IgD-negative memory B cell (primary cell): ENCODE data around the gene AKR1E2. TPM values are rescaled to one million over a fixed set of nuclear protein-coding genes. Genes with fewer than 3 reads are reported as not detected.

Source experiments
- H3K27ac Mint-ChIP-seq, 3 donors: one replicate each; pipeline ENCODE4 v1.8.0; 2020 to 2022; ENCODE audit warnings: mild to moderate bottlenecking in 3 of 3, mixed read lengths in 3 of 3, moderate library complexity in 1 of 3
- H3K27me3 Mint-ChIP-seq: one replicate; pipeline ENCODE4 v1.8.0; 2021; ENCODE audit warnings: mixed read lengths
- H3K36me3 Mint-ChIP-seq: one replicate; pipeline ENCODE4 v1.8.0; 2020; ENCODE audit warnings: mild to moderate bottlenecking, mixed read lengths
- H3K4me1 Mint-ChIP-seq, 3 donors: one replicate each; pipeline ENCODE4 v1.8.0; 2020 to 2022; ENCODE audit warnings: mixed read lengths in 3 of 3, mild to moderate bottlenecking in 1 of 3
- H3K4me3 Mint-ChIP-seq, 4 donors: one replicate each; pipeline ENCODE4 v1.8.0; 2020 to 2022; ENCODE audit warnings: mild to moderate bottlenecking in 4 of 4, mixed read lengths in 4 of 4, moderate library complexity in 3 of 4
- H3K9me3 Mint-ChIP-seq, 3 donors: one replicate each; pipeline ENCODE4 v1.8.0; 2020 to 2021; ENCODE audit warnings: mixed read lengths in 3 of 3, mild to moderate bottlenecking in 1 of 3
- polyA plus RNA-seq: library from polyadenylated mRNA; unstranded; fragments of 300-500 nt; fragmentation: Illumina TruSeq; gene quantifications from one replicate; pipeline ENCODE4 v1.2.3, GENCODE V29; 2021

Gene AKR1E2
- not detected for polyA plus RNA-seq

DNA sequence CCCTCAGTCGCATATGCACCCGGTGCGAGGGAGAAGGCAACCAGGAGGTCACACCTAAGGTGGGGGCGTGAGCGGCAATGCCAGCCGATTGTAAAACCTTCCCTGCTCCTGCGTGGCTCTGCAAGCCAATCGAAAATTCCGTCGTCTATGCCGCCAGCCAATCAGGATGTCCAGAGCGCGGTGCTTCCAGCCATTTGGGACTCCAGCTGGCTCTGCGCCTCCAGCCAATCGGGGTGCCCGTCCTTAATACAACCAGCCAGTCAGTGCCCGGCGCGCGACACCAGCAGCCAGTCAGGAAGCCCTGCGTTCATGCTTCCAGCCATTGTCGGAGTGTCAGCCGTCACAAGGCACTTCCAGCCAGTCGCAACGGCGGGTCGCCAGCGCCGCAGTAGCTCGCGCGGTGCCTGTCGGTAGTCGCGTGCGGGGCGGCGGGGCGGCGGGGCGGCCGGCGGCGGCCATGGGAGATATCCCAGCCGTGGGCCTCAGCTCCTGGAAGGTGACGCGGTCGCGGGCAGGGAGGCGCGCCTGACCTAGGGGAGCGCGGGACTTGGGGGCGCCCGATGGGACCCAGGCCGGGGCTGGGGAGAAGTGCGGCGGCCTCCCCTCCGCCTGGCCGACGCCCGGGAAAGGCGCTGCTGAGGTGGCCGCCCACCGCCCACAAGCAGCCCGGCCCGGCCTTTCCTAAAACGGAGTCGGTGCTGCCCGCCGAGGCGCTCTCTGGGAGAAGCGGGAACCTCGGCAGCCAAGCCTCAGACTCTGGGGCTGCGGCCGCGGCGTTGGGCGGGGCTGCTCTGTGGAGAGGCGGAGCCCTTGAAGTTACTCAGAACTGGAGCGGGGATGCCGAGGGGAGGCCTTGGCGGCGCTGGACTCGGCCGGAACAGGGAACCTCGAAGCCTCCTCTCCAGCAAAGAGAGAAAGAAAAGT, at the start of gene AKR1E2:
Gene AKR1E2 (plus strand): TSS at position 340 of the 924 bp plus-strand sequence. CDS start 118 bp downstream, at position 458.
- Mint-ChIP-seq H3K27ac (peak within 1 kb of the TSS in 1 of 3 donors; percentile 65), H3K4me1 (no peaks in the 10 kb centered on the region)

DNA sequence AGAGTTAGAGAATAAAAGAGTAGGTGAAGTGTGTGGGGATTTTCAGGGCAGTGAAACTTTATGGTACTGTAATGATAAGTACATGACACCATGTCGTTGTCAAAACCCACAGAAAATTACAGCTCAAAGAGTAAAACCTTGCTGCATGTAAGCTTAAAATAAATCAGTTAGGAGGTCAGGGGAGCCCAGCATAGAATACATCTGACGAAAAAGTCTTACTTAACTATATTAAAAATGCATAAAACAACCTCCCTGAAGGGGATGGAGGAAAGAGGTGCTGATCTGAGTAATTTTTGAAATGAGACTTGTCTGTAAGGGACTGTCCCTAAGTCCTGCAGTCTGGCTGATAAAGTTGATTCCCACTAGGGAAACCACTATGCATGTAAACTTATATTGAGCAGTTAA, 49.8 kb upstream of the AKR1E2 start:
- Mint-ChIP-seq H3K36me3 (no peaks in the 10 kb centered on the region), H3K4me1 (no peaks in the 10 kb centered on the region), H3K4me3 (no peak overlapping the region), H3K9me3 (no peaks in the 10 kb centered on the region), H3K27ac (no peak overlapping the region), H3K27me3 (peaks cover 5% of the 10 kb centered on the region)

More for the DNA sequence above, at the start of gene AKR1E2:
- peaks cover 0 to 4% (median 0%) of the 10 kb centered on the region in 3 donors for H3K9me3 Mint-ChIP-seq
- no peaks in the 10 kb centered on the region for H3K36me3 Mint-ChIP-seq
- peaks cover 56% of the 10 kb centered on the region for H3K27me3 Mint-ChIP-seq
- H3K4me3 Mint-ChIP-seq = peak within 1 kb of the TSS in 2 of 4 donors; percentile 31 to 56

GRCh38 chr10:4778761-4779160, 47.2 kb upstream of the AKR1E2 start:
- Mint-ChIP-seq H3K36me3 (no peaks in the 10 kb centered on the region), H3K27ac (no peak overlapping the region), H3K27me3 (peaks cover 3% of the 10 kb centered on the region), H3K4me3 (no peak overlapping the region), H3K4me1 (no peaks in the 10 kb centered on the region), H3K9me3 (no peaks in the 10 kb centered on the region)

GRCh38 chr10:4780091-4780490, 45.9 kb upstream of the AKR1E2 start:
- no peak overlapping the region for H3K4me3 Mint-ChIP-seq
- H3K27me3 Mint-ChIP-seq = peaks cover 3% of the 10 kb centered on the region
- no peaks in the 10 kb centered on the region for H3K9me3 Mint-ChIP-seq
- H3K27ac Mint-ChIP-seq = no peak overlapping the region
- no peaks in the 10 kb centered on the region for H3K4me1 Mint-ChIP-seq
- H3K36me3 Mint-ChIP-seq = no peaks in the 10 kb centered on the region

DNA sequence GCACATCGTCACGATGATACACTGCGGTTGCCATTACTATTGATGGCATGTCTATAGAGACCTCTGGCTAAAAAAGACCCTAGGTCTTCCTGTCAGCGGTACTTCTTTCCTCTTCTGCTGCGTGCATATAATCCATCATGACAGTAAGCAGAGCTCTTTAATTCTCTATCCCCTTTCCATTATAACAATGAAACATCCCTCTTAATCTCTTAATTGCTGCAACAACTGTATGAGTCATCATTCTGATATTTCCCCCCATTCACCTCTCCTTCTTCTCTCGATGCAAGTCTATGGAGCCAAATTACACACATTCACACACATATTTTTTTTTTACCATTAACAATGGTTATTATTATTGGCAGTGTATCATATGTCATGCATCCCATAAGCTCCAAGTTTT, 45.2 kb upstream of the AKR1E2 start:
- H3K9me3 Mint-ChIP-seq = no peaks in the 10 kb centered on the region
- H3K4me1 Mint-ChIP-seq = no peaks in the 10 kb centered on the region
- peaks cover 3% of the 10 kb centered on the region for H3K27me3 Mint-ChIP-seq
- H3K27ac Mint-ChIP-seq = no peak overlapping the region
- no peak overlapping the region for H3K4me3 Mint-ChIP-seq
- H3K36me3 Mint-ChIP-seq = no peaks in the 10 kb centered on the region

- Mint-ChIP-seq H3K9me3 (no peaks in the 10 kb centered on the region), H3K4me1 (no peaks in the 10 kb centered on the region), H3K27me3 (peaks cover 5% of the 10 kb centered on the region), H3K4me3 (no peak overlapping the region), H3K27ac (no peak overlapping the region), H3K36me3 (no peaks in the 10 kb centered on the region)
These were observed 44.1 kb upstream of the AKR1E2 start for GRCh38 chr10:4781955-4782354.

DNA sequence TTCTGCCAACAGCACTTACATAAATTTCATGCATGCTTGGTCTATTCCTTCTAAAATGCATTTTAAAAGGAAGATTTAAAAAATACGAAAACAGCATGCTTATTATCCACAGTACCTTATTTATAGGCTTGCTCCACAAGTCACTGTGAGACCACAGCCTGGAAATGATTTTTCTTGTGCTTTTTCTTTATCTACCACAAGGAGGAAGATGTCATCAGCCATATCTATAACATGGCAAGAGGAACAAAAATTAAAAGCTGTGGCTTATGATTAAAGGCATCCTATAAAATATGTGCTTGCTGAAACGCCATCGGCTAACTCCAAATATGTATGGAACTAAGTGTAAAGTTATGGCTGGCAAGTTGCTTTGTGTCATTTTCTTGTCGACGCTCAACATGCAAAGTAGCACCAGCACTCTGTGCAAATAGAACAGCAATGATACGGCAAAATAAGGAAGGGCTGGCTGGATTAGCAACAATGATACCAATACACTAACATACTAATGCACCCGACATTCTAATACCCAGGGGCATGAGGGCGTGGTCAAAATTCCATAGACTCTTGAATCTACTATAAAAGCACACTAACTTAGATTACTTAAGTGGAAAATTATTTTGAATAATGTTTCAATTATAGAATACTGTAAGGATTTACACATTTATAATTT, 41.2 kb upstream of the AKR1E2 start:
- H3K9me3 Mint-ChIP-seq = no peaks in the 10 kb centered on the region
- no peaks in the 10 kb centered on the region for H3K4me1 Mint-ChIP-seq
- H3K36me3 Mint-ChIP-seq = no peaks in the 10 kb centered on the region
- H3K4me3 Mint-ChIP-seq = no peak overlapping the region
- no peak overlapping the region for H3K27ac Mint-ChIP-seq
- H3K27me3 Mint-ChIP-seq = peaks cover 5% of the 10 kb centered on the region

GRCh38 chr10:4786043-4786839, 39.8 kb upstream of the AKR1E2 start:
- no peaks in the 10 kb centered on the region for H3K4me1 Mint-ChIP-seq
- H3K9me3 Mint-ChIP-seq = no peaks in the 10 kb centered on the region
- peaks cover 5% of the 10 kb centered on the region for H3K27me3 Mint-ChIP-seq
- no peaks in the 10 kb centered on the region for H3K36me3 Mint-ChIP-seq
- H3K27ac Mint-ChIP-seq = no peak overlapping the region
- no peak overlapping the region for H3K4me3 Mint-ChIP-seq

DNA sequence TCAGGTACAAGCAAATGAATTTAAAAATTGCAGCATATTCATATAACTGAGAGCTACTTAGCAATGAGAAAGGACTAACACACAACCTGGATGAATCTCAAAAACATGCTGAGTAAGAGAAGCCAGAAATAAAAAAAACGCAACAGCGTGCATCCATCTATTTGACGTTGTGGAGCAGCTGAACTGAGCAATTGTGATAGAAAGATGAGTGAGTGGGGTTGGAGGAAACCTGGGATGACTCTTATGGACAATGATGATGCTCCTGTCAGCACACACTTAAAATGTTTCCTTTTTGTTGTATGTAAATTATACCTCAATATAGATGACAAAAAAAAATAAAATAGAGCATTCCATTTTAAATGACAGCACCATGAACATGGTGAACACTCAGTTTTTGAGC, 36.0 kb upstream of the AKR1E2 start:
- Mint-ChIP-seq H3K36me3 (no peaks in the 10 kb centered on the region), H3K4me1 (peaks cover 0 to 1% (median 0%) of the 10 kb centered on the region in 3 donors), H3K4me3 (no peak overlapping the region), H3K27ac (no peak overlapping the region), H3K27me3 (peaks cover 1% of the 10 kb centered on the region), H3K9me3 (no peaks in the 10 kb centered on the region)

GRCh38 chr10:4790922-4791321, 35.1 kb upstream of the AKR1E2 start:
- Mint-ChIP-seq H3K27ac (no peak overlapping the region), H3K36me3 (no peaks in the 10 kb centered on the region), H3K4me3 (no peak overlapping the region), H3K9me3 (no peaks in the 10 kb centered on the region), H3K27me3 (peaks cover 1% of the 10 kb centered on the region), H3K4me1 (peaks cover 0 to 1% (median 0%) of the 10 kb centered on the region in 3 donors)

- Mint-ChIP-seq H3K27me3 (peaks cover 6% of the 10 kb centered on the region), H3K27ac (no peak overlapping the region), H3K4me3 (no peak overlapping the region)
These were observed 33.6 kb upstream of the AKR1E2 start for GRCh38 chr10:4792381-4792780.

DNA sequence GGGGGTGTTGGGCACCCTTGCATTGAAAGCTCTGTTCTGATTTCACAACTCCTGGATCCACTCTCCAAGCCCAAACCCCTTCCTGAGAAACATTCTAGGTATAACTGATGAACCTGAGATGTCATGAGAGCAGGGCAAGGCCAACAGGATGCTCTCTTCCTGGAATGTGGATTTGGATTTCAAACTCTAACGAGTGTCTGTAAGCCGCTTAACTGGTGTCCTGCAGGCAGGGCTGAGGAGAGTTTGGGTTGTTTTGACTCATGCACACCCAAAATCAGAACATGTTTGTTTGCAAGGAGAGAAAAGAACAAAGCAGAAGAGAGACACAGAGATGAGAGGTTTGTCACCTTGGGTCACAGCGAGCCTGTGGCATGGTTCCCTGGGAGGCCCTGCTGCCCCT, 24.6 kb upstream of the AKR1E2 start:
- Mint-ChIP-seq H3K9me3 (no peaks in the 10 kb centered on the region), H3K4me1 (no peaks in the 10 kb centered on the region), H3K27me3 (peaks cover 6% of the 10 kb centered on the region), H3K36me3 (peaks cover 1% of the 10 kb centered on the region), H3K4me3 (no peak overlapping the region), H3K27ac (no peak overlapping the region)

More at GRCh38 chr10:4792381-4792780, 33.6 kb upstream of the AKR1E2 start:
- Mint-ChIP-seq H3K36me3 (no peaks in the 10 kb centered on the region), H3K4me1 (peaks cover 0 to 1% (median 0%) of the 10 kb centered on the region in 3 donors), H3K9me3 (no peaks in the 10 kb centered on the region)

DNA sequence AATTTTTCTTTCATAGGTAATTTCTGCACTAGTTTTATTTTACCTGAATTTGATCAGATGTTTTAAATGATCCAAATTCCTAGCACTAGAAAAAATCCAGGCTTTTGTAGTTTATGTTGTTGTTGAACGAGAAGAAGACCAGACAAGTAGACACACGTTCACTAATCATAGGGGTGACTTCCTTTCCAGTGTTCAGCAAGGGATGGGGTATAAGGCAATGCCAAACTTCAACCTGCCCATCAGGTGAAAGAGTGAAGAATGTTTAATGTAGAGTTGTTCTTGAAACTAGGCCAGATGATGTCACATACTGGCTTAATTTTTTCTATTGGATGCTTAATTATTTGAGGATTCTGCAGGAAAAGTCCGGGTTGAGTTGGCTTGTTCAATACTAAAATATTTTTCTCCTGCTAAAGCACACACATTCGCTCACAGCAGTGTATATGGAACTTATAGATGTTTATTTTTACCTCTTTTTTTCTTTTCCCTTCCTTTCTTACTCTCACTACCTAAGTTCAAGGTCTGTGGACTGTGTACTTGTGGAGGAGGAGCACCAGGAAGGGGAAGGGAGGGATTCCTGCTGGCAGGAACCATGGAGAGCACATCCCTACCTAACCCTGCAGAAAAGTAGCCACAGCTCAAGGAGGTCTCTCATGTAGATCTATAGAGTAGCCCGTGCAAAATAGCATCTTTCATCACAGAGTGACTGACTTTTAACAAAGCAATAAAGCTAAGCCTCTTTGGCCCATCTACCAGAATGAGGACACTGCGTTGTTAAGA, 23.1 kb upstream of the AKR1E2 start:
- Mint-ChIP-seq H3K9me3 (no peaks in the 10 kb centered on the region), H3K27me3 (no peaks in the 10 kb centered on the region), H3K4me1 (no peaks in the 10 kb centered on the region), H3K4me3 (no peak overlapping the region), H3K27ac (no peak overlapping the region), H3K36me3 (peaks cover 3% of the 10 kb centered on the region)

GRCh38 chr10:4803822-4804221, 22.2 kb upstream of the AKR1E2 start:
- Mint-ChIP-seq H3K9me3 (no peaks in the 10 kb centered on the region), H3K4me3 (no peak overlapping the region), H3K27ac (no peak overlapping the region), H3K4me1 (peaks cover 0 to 4% (median 3%) of the 10 kb centered on the region in 3 donors), H3K36me3 (peaks cover 3% of the 10 kb centered on the region), H3K27me3 (peaks cover 2% of the 10 kb centered on the region)
